ENCODE measurements around the gene RPL39L.

The RPL39L gene

DNA sequence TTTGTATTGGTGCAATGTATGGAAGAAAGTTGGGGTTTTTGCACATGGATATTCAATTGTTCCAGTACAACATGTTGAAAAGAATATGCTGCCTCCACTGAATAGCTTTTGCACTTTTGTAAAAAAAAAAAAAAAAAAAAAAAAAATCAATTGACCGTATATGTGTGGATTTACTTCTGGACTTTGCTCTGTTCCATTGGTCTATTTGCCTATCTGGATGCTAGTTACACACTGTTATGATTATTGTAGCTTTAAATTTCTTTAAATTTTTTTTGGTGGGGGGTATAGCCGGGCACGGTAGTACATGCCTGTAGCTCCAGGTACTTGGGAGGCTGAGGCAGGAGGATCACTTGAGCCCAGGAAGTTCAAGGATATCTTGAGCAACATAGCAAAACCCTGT is 52.5 kb downstream of the RPL39L start (continued):
- TF ChIP-seq ZNF138 (tag by site-specific recombination; IDR thresholded peaks at IDR 0.05; ENCODE audit: borderline replicate concordance) (no peak), ZNF510 (tag by site-specific recombination; IDR thresholded peaks at IDR 0.05; ENCODE audit: insufficient replicate concordance) (no peak), ZNF660 (tag by site-specific recombination; IDR thresholded peaks at IDR 0.05) (no peak)

DNA sequence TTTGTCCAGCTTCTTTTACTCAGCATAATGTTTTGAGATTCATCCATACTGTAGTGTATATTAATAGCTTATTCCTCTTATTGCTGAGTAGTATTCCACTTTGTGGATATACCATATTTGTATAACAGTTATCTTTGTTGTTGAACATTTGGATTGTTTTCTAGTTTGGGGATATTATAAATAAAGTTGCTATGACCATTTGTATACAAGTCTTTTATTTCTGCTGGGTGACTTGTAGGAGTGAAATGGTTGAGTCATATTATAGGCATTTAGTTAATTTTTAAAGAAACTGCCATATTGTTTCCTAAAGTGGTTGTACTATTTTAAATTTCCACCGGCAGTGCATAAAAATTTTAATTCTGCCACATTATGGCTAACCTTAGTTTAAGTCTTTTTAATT is 53.4 kb downstream of the RPL39L start:
- Histone ChIP-seq H3K4me1 (ENCODE audit: control insufficient read depth, insufficient read depth, low read length) (no peaks in the 10 kb centered on the region), H3K27ac (ENCODE audit: extremely low read depth, low read depth, low read length) (no peak overlapping the region), H3K9me3 (ENCODE audit: control insufficient read depth, insufficient read depth, low read depth, low read length) (no peaks in the 10 kb centered on the region), H3K4me3 (ENCODE audit: low read depth, low read length) (no peak overlapping the region), H3K36me3 (ENCODE audit: control insufficient read depth in 2 of 2, insufficient read depth in 1 of 2, low read length in 2 of 2) (no peaks in the 10 kb centered on the region)
- ChIA-PET POLR2A (no interaction called here), CTCF (no interaction called here)
- TF ChIP-seq ZNF560 (tag by site-specific recombination; IDR thresholded peaks at IDR 0.05; ENCODE audit: borderline replicate concordance) (no peak), ZNF555 (tag by site-specific recombination; conservative IDR thresholded peaks at IDR 0.05) (no peak), ZNF629 (tag by site-specific recombination; IDR thresholded peaks at IDR 0.05) (no peak), ZNF16 (tag by site-specific recombination; IDR thresholded peaks at IDR 0.05; ENCODE audit: low read depth) (no peak), FEZF1 (tag by site-specific recombination; IDR thresholded peaks at IDR 0.05) (no peak), MYNN (tag by site-specific recombination; IDR thresholded peaks at IDR 0.05; ENCODE audit: borderline replicate concordance) (no peak), ZNF768 (tag by site-specific recombination; IDR thresholded peaks at IDR 0.05) (no peak), GLI4 (tag by site-specific recombination; IDR thresholded peaks at IDR 0.05) (no peak), KLF16 (tag by site-specific recombination; IDR thresholded peaks at IDR 0.05) (no peak), ZSCAN30 (tag by site-specific recombination; IDR thresholded peaks at IDR 0.05) (no peak)

DNA sequence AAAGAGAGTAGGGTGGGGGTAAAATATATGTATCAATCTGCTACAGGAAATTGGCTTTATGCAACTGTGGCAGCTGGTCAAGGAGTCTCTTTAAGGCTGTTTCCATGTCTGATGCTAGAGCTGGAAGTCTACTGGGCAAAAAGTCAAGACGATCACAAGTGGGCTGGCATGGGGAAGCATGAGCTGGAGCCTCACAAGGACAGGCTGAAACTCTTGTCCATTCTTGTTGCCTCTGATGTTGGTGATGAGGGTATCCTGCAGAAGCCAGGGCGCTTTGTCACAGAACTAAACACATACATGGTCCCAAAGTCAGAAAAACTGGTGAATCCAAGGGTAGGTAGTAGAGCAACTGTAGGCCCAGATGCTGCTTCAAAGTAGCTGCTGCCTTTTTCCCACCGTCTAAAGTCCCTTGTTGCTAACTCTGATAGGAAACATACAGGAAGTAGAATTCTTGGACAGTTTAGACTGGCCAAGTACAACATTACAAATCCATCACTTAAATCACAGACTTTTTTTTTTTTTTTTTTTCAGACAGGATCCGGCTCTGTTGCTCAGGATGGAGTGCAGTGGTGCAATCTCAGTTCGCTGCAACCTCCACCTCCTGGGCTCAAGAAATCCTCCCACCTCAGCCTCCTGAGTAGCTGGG is 54.2 kb downstream of the RPL39L start:
- no peaks in the 10 kb centered on the region for H3K9me3 ChIP-seq (ENCODE audit: control insufficient read depth, insufficient read depth, low read depth, low read length)
- no peak overlapping the region for H3K4me3 ChIP-seq (ENCODE audit: low read depth, low read length)
- no peaks in the 10 kb centered on the region for H3K4me1 ChIP-seq (ENCODE audit: control insufficient read depth, insufficient read depth, low read length)
- CTCF ChIA-PET, result no interaction called here
- H3K27ac ChIP-seq (ENCODE audit: extremely low read depth, low read depth, low read length), result no peak overlapping the region
- TF ChIP-seq ZNF548 (tag by site-specific recombination; IDR thresholded peaks at IDR 0.05), result no peak
- no peak for TF ChIP-seq ZNF132 (tag by site-specific recombination; IDR thresholded peaks at IDR 0.05; ENCODE audit: borderline replicate concordance)
- TF ChIP-seq ZNF140 (tag by site-specific recombination; IDR thresholded peaks at IDR 0.05), result no peak
- TF ChIP-seq ZNF514 (tag by site-specific recombination; IDR thresholded peaks at IDR 0.05), result no peak
- TF ChIP-seq, protein P1, sequence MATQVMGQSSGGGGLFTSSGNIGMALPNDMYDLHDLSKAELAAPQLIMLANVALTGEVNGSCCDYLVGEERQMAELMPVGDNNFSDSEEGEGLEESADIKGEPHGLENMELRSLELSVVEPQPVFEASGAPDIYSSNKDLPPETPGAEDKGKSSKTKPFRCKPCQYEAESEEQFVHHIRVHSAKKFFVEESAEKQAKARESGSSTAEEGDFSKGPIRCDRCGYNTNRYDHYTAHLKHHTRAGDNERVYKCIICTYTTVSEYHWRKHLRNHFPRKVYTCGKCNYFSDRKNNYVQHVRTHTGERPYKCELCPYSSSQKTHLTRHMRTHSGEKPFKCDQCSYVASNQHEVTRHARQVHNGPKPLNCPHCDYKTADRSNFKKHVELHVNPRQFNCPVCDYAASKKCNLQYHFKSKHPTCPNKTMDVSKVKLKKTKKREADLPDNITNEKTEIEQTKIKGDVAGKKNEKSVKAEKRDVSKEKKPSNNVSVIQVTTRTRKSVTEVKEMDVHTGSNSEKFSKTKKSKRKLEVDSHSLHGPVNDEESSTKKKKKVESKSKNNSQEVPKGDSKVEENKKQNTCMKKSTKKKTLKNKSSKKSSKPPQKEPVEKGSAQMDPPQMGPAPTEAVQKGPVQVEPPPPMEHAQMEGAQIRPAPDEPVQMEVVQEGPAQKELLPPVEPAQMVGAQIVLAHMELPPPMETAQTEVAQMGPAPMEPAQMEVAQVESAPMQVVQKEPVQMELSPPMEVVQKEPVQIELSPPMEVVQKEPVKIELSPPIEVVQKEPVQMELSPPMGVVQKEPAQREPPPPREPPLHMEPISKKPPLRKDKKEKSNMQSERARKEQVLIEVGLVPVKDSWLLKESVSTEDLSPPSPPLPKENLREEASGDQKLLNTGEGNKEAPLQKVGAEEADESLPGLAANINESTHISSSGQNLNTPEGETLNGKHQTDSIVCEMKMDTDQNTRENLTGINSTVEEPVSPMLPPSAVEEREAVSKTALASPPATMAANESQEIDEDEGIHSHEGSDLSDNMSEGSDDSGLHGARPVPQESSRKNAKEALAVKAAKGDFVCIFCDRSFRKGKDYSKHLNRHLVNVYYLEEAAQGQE (tag by site-specific recombination; IDR thresholded peaks at IDR 0.05), result no peak
- no peak for TF ChIP-seq ZNF670 (tag by site-specific recombination; IDR thresholded peaks at IDR 0.05; ENCODE audit: low read depth)
- TF ChIP-seq ZNF341 (tag by site-specific recombination; IDR thresholded peaks at IDR 0.05; ENCODE audit: low read depth), result no peak
- no peak for TF ChIP-seq ZNF510 (tag by site-specific recombination; IDR thresholded peaks at IDR 0.05; ENCODE audit: insufficient replicate concordance)
- TF ChIP-seq, protein P2, sequence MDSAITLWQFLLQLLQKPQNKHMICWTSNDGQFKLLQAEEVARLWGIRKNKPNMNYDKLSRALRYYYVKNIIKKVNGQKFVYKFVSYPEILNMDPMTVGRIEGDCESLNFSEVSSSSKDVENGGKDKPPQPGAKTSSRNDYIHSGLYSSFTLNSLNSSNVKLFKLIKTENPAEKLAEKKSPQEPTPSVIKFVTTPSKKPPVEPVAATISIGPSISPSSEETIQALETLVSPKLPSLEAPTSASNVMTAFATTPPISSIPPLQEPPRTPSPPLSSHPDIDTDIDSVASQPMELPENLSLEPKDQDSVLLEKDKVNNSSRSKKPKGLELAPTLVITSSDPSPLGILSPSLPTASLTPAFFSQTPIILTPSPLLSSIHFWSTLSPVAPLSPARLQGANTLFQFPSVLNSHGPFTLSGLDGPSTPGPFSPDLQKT (IDR thresholded peaks at IDR 0.05; ENCODE audit: borderline replicate concordance, low read depth, low read length), result no peak
- TF ChIP-seq, protein P3, sequence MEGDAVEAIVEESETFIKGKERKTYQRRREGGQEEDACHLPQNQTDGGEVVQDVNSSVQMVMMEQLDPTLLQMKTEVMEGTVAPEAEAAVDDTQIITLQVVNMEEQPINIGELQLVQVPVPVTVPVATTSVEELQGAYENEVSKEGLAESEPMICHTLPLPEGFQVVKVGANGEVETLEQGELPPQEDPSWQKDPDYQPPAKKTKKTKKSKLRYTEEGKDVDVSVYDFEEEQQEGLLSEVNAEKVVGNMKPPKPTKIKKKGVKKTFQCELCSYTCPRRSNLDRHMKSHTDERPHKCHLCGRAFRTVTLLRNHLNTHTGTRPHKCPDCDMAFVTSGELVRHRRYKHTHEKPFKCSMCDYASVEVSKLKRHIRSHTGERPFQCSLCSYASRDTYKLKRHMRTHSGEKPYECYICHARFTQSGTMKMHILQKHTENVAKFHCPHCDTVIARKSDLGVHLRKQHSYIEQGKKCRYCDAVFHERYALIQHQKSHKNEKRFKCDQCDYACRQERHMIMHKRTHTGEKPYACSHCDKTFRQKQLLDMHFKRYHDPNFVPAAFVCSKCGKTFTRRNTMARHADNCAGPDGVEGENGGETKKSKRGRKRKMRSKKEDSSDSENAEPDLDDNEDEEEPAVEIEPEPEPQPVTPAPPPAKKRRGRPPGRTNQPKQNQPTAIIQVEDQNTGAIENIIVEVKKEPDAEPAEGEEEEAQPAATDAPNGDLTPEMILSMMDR (tag by site-specific recombination; IDR thresholded peaks at IDR 0.05), result no peak
- TF ChIP-seq ZNF626 (tag by site-specific recombination; IDR thresholded peaks at IDR 0.05), result no peak
- TF ChIP-seq SP3 (tag by site-specific recombination; IDR thresholded peaks at IDR 0.05), result no peak
- no peak for TF ChIP-seq ZFP69B (tag by site-specific recombination; IDR thresholded peaks at IDR 0.05)
- H3K36me3 ChIP-seq (ENCODE audit: control insufficient read depth in 2 of 2, insufficient read depth in 1 of 2, low read length in 2 of 2), result no peaks in the 10 kb centered on the region
- POLR2A ChIA-PET, result interaction anchor here (1.2 kb wide), 1 partner anchor 8 kb away, joined by 9 read pairs; no protein-coding TSS in a partner anchor
